Endothelial cell of umbilical vein (primary cell): ENCODE data around the gene MALL. TPM values are rescaled to one million over a fixed set of nuclear protein-coding genes. Genes with fewer than 3 reads are reported as not detected.
"Not testable (repeated sequence)": the region's sequence is repeated elsewhere in the genome, so short reads cannot be mapped to it uniquely, and the experiment has no call there.

Source experiments
- BruUV-seq: library from RNA; stranded (reverse); fragments of 400-500 nt; replicated peaks from 2 replicates; lab custom pipeline; 2021; lab: Mats Ljungman, UMichigan
- CTCF ChIA-PET: fragments of 300-600, 350-600 bp; sonication (Branson Sonifier 250); formaldehyde crosslinking; loops from one replicate; lab custom pipeline; 2021; ENCODE audit warnings: antibody characterized with exemption, inconsistent platforms; lab: Charles Lee
- POLR2A ChIA-PET: fragments of 300-600, 350-600 bp; sonication (Branson Sonifier 250); formaldehyde crosslinking; loops from one replicate; lab custom pipeline; 2021; ENCODE audit warnings: antibody characterized with exemption, inconsistent platforms; lab: Charles Lee
- DNase-seq: peaks from one replicate; pipeline ENCODE4 v3.0.0-alpha.2; 2011; ENCODE audit warnings: low read depth, low spot score
- FAIRE-seq: peaks from 2 replicates; lab custom pipeline; 2011; peaks lifted over from hg19 to GRCh38; lab: Jason Lieb, UNC
- H2AFZ ChIP-seq: 2 replicates; pipeline ENCODE4 v1.6.0; 2012; ENCODE audit warnings: low read depth, low read length, control low read depth, inconsistent platforms
- H3K27ac ChIP-seq: 2 replicates; pipeline ENCODE4 v1.5.1; 2011; ENCODE audit warnings: low read depth, mild to moderate bottlenecking, control low read depth, low read length, moderate library complexity; ENCODE audit not compliant: insufficient read depth
- H3K27me3 ChIP-seq, 2 experiments: 2 replicates each; pipeline versions ENCODE4 v1.6.0 to v1.6.1; 2011; ENCODE audit warnings: low read length in 2 of 2, mixed read lengths in 1 of 2; ENCODE audit not compliant: control insufficient read depth in 2 of 2, insufficient read depth in 2 of 2
- H3K36me3 ChIP-seq, 2 experiments: 2 replicates in 1 of 2; 3 replicates in 1 of 2; pipeline ENCODE4 v1.5.1; 2011; ENCODE audit warnings: low read length in 2 of 2, mild to moderate bottlenecking in 1 of 2, moderate library complexity in 1 of 2; ENCODE audit not compliant: control insufficient read depth in 2 of 2, insufficient read depth in 2 of 2; ENCODE audit errors: extremely low read depth in 1 of 2
- H3K4me1 ChIP-seq: 3 replicates; pipeline ENCODE4 v1.5.1; 2011; ENCODE audit warnings: mild to moderate bottlenecking, low read length; ENCODE audit not compliant: control insufficient read depth, insufficient read depth; ENCODE audit errors: extremely low read depth
- H3K4me2 ChIP-seq: 2 replicates; pipeline ENCODE4 v1.6.1; 2011; ENCODE audit warnings: low read length, control low read depth, mixed read lengths; ENCODE audit not compliant: insufficient read depth
- H3K4me3 ChIP-seq, 3 experiments: fragments of 200-600 bp in 1 of 3; sonication (generic), shearing (Covaris generic) in 1 of 3; replicated peaks in 1 of 3; 2 replicates each; pipeline ENCODE4 v1.5.1; 2011 to 2016; ENCODE audit warnings: control low read depth in 3 of 3, low read length in 3 of 3, mild to moderate bottlenecking in 2 of 3, inconsistent platforms in 1 of 3, low read depth in 1 of 3, moderate library complexity in 1 of 3; ENCODE audit not compliant: insufficient read depth in 1 of 3
- H3K79me2 ChIP-seq: 2 replicates; pipeline ENCODE4 v1.6.0; 2012; ENCODE audit warnings: low read length, inconsistent platforms; ENCODE audit not compliant: control insufficient read depth, insufficient read depth
- H3K9ac ChIP-seq: replicated peaks from 2 replicates; pipeline ENCODE3; 2011; ENCODE audit warnings: low read length, control low read depth; ENCODE audit not compliant: insufficient read depth; ENCODE audit errors: extremely low read depth
- H3K9me1 ChIP-seq: replicated peaks from 3 replicates; pipeline ENCODE4 v1.6.0; 2011; ENCODE audit warnings: mild to moderate bottlenecking, low read length; ENCODE audit not compliant: control insufficient read depth, insufficient read depth; ENCODE audit errors: extremely low read depth
- H3K9me3 ChIP-seq: replicated peaks from 2 replicates; pipeline ENCODE4 v1.5.1; 2012; ENCODE audit warnings: low read length, inconsistent platforms; ENCODE audit not compliant: control insufficient read depth, insufficient read depth
- H4K20me1 ChIP-seq: replicated peaks from 2 replicates; pipeline ENCODE3; 2011; ENCODE audit warnings: mild to moderate bottlenecking, low read length; ENCODE audit not compliant: control insufficient read depth, insufficient read depth; ENCODE audit errors: extremely low read depth
- CTCF ChIP-seq, 2 donors: IDR thresholded peaks; 1 replicate in 1 of 2; 2 replicates in 1 of 2; pipeline ENCODE4 v1.5.1; 2011; ENCODE audit warnings: low read length in 2 of 2, mild to moderate bottlenecking in 2 of 2, moderate library complexity in 2 of 2, control low read depth in 1 of 2, inconsistent platforms in 1 of 2, low read depth in 1 of 2; ENCODE audit not compliant: insufficient read depth in 1 of 2; ENCODE audit errors: extremely low read depth in 1 of 2
- EZH2 ChIP-seq: IDR thresholded peaks from 2 replicates; pipeline ENCODE4 v1.6.1; 2012; ENCODE audit warnings: borderline replicate concordance, low read depth, mild to moderate bottlenecking, moderate library complexity, low read length, inconsistent platforms; ENCODE audit not compliant: severe bottlenecking
- MYC ChIP-seq: IDR thresholded peaks from one replicate; pipeline ENCODE4 v1.6.1; 2011; ENCODE audit warnings: mild to moderate bottlenecking, low read depth, low read length
- dilution Hi-C: fragments of 300-500 bp; cut with MboI; formaldehyde crosslinking; loops from one replicate; pipeline ENCODE4 v1.15.0; 2019; ENCODE audit warnings: low sequenced_read_pairs; ENCODE audit not compliant: extremely low pct_ligation_motif_present
- intact Hi-C: fragments of 100-400 bp; cut with micrococcal nuclease; formaldehyde crosslinking; loops from one replicate; pipeline ENCODE4 v1.10.0; 2022
- polyA plus RNA-seq, 4 experiments: library from polyadenylated mRNA; depleted of rRNA in 3 of 4; stranded (reverse) in 3 of 4; unstranded in 1 of 4; fragments of >200 nt; gene quantifications; 2 replicates each; pipeline versions ENCODE4 v1.2.1 to v1.2.3, GENCODE V29; 2011 to 2012; ENCODE audit warnings: missing spikeins in 1 of 4
- total RNA-seq: library from RNA; stranded (reverse); gene quantifications from 2 replicates; pipeline ENCODE4 v1.2.3, GENCODE V29; 2021

Gene MALL
- total and polyA plus RNA-seq, 2 donors (not counting 3 experiments of a cell fraction or from before 2014, with no cell fraction given): 31.5 to 114 TPM

GRCh38 chr2:110157153-110157793 is 41.7 kb upstream of the MALL start:
- peak; percentile 78 for DNase-seq
- Histone ChIP-seq H3K79me2 (no peaks in the 10 kb centered on the region), H4K20me1 (no peaks in the 10 kb centered on the region), H3K9ac (peak overlapping the region; percentile 42), H3K36me3 (peaks cover 0 to 3% of the 10 kb centered on the region in 2 experiments), H3K4me2 (peak overlapping the region; percentile 59), H3K27ac (peak overlapping the region; percentile 82), H3K4me3 (no peak overlapping the region), H2AFZ (peak overlapping the region; percentile 92), H3K9me1 (no peaks in the 10 kb centered on the region), H3K4me1 (peaks cover 29% of the 10 kb centered on the region), H3K9me3 (peaks cover 2% of the 10 kb centered on the region), H3K27me3 (no peaks in the 10 kb centered on the region)
- FAIRE-seq: peak; percentile 57
- TF ChIP-seq EZH2: no peak
- no peak for TF ChIP-seq MYC
- TF ChIP-seq CTCF (IDR thresholded peaks at IDR 0.05; ENCODE audit: extremely low read depth in 1 of 2, insufficient read depth in 1 of 2, low read depth in 1 of 2, low read length in 2 of 2): peak; percentile 68 to 74
- ChIA-PET POLR2A (interaction anchor here (0.9 kb wide), 1 partner anchor 56 kb away, joined by 5 read pairs; no protein-coding TSS in a partner anchor), CTCF (interaction anchor here (0.6 to 3.2 kb wide), 13 partner anchors 10 to 598 kb away, joined by 3 to 29 read pairs (median 4); partner anchors contain the start of gene MALL)
- BruUV-seq: no TSS peak
- intact Hi-C loops (loop anchor here (1.0 kb wide), 1 partner anchor 41 kb away; no protein-coding TSS in a partner anchor), dilution Hi-C loops (no loop called here)

GRCh38 chr2:110154828-110155227 is 39.2 kb upstream of the MALL start:
- intact Hi-C loops, DNase-seq, H3K4me3 ChIP-seq, H4K20me1 ChIP-seq, CTCF ChIA-PET, H3K27me3 ChIP-seq, H3K36me3 ChIP-seq, FAIRE-seq, BruUV-seq, H3K79me2 ChIP-seq, H3K9me3 ChIP-seq, H3K9me1 ChIP-seq, POLR2A ChIA-PET, H3K4me2 ChIP-seq, H3K9ac ChIP-seq, H2AFZ ChIP-seq, H3K27ac ChIP-seq, dilution Hi-C loops: not testable (repeated sequence)
- peaks cover 47% of the 10 kb centered on the region for H3K4me1 ChIP-seq

- DNase-seq, H3K4me2 ChIP-seq, H3K9me1 ChIP-seq, H3K79me2 ChIP-seq, H3K9ac ChIP-seq, dilution Hi-C loops, BruUV-seq, FAIRE-seq, H3K36me3 ChIP-seq, intact Hi-C loops, H2AFZ ChIP-seq, POLR2A ChIA-PET, H3K27me3 ChIP-seq, H3K27ac ChIP-seq, H3K9me3 ChIP-seq, H3K4me3 ChIP-seq, H4K20me1 ChIP-seq: not testable (repeated sequence)
- peaks cover 52% of the 10 kb centered on the region for H3K4me1 ChIP-seq
- CTCF ChIA-PET: interaction anchor here (1.4 kb wide), 1 partner anchor 38 kb away, joined by 6 read pairs; the partner anchor contains the start of gene MALL
Measured at GRCh38 chr2:110154188-110154587, 38.6 kb upstream of the MALL start.
